Endothelial cell of umbilical vein (primary cell): Measurements from ENCODE around the gene DOCK1. TPM values are rescaled to one million over a fixed set of nuclear protein-coding genes. Genes with fewer than 3 reads are reported as not detected.

Source experiments
- BruUV-seq: library from RNA; stranded (reverse); fragments of 400-500 nt; replicated peaks from 2 replicates; lab custom pipeline; 2021; lab: Mats Ljungman, UMichigan
- CTCF ChIA-PET: fragments of 300-600, 350-600 bp; sonication (Branson Sonifier 250); formaldehyde crosslinking; loops from one replicate; lab custom pipeline; 2021; ENCODE audit warnings: antibody characterized with exemption, inconsistent platforms; lab: Charles Lee
- POLR2A ChIA-PET: fragments of 300-600, 350-600 bp; sonication (Branson Sonifier 250); formaldehyde crosslinking; loops from one replicate; lab custom pipeline; 2021; ENCODE audit warnings: antibody characterized with exemption, inconsistent platforms; lab: Charles Lee
- DNase-seq: peaks from one replicate; pipeline ENCODE4 v3.0.0-alpha.2; 2011; ENCODE audit warnings: low read depth, low spot score
- FAIRE-seq: peaks from 2 replicates; lab custom pipeline; 2011; peaks lifted over from hg19 to GRCh38; lab: Jason Lieb, UNC
- H2AFZ ChIP-seq: 2 replicates; pipeline ENCODE4 v1.6.0; 2012; ENCODE audit warnings: low read depth, low read length, control low read depth, inconsistent platforms
- H3K27ac ChIP-seq: 2 replicates; pipeline ENCODE4 v1.5.1; 2011; ENCODE audit warnings: low read depth, mild to moderate bottlenecking, control low read depth, low read length, moderate library complexity; ENCODE audit not compliant: insufficient read depth
- H3K27me3 ChIP-seq, 2 experiments: 2 replicates each; pipeline versions ENCODE4 v1.6.0 to v1.6.1; 2011; ENCODE audit warnings: low read length in 2 of 2, mixed read lengths in 1 of 2; ENCODE audit not compliant: control insufficient read depth in 2 of 2, insufficient read depth in 2 of 2
- H3K36me3 ChIP-seq, 2 experiments: 2 replicates in 1 of 2; 3 replicates in 1 of 2; pipeline ENCODE4 v1.5.1; 2011; ENCODE audit warnings: low read length in 2 of 2, mild to moderate bottlenecking in 1 of 2, moderate library complexity in 1 of 2; ENCODE audit not compliant: control insufficient read depth in 2 of 2, insufficient read depth in 2 of 2; ENCODE audit errors: extremely low read depth in 1 of 2
- H3K4me1 ChIP-seq: 3 replicates; pipeline ENCODE4 v1.5.1; 2011; ENCODE audit warnings: mild to moderate bottlenecking, low read length; ENCODE audit not compliant: control insufficient read depth, insufficient read depth; ENCODE audit errors: extremely low read depth
- H3K4me2 ChIP-seq: 2 replicates; pipeline ENCODE4 v1.6.1; 2011; ENCODE audit warnings: low read length, control low read depth, mixed read lengths; ENCODE audit not compliant: insufficient read depth
- H3K4me3 ChIP-seq, 3 experiments: fragments of 200-600 bp in 1 of 3; sonication (generic), shearing (Covaris generic) in 1 of 3; replicated peaks in 1 of 3; 2 replicates each; pipeline ENCODE4 v1.5.1; 2011 to 2016; ENCODE audit warnings: control low read depth in 3 of 3, low read length in 3 of 3, mild to moderate bottlenecking in 2 of 3, inconsistent platforms in 1 of 3, low read depth in 1 of 3, moderate library complexity in 1 of 3; ENCODE audit not compliant: insufficient read depth in 1 of 3
- H3K79me2 ChIP-seq: 2 replicates; pipeline ENCODE4 v1.6.0; 2012; ENCODE audit warnings: low read length, inconsistent platforms; ENCODE audit not compliant: control insufficient read depth, insufficient read depth
- H3K9ac ChIP-seq: replicated peaks from 2 replicates; pipeline ENCODE3; 2011; ENCODE audit warnings: low read length, control low read depth; ENCODE audit not compliant: insufficient read depth; ENCODE audit errors: extremely low read depth
- H3K9me1 ChIP-seq: replicated peaks from 3 replicates; pipeline ENCODE4 v1.6.0; 2011; ENCODE audit warnings: mild to moderate bottlenecking, low read length; ENCODE audit not compliant: control insufficient read depth, insufficient read depth; ENCODE audit errors: extremely low read depth
- H3K9me3 ChIP-seq: replicated peaks from 2 replicates; pipeline ENCODE4 v1.5.1; 2012; ENCODE audit warnings: low read length, inconsistent platforms; ENCODE audit not compliant: control insufficient read depth, insufficient read depth
- H4K20me1 ChIP-seq: replicated peaks from 2 replicates; pipeline ENCODE3; 2011; ENCODE audit warnings: mild to moderate bottlenecking, low read length; ENCODE audit not compliant: control insufficient read depth, insufficient read depth; ENCODE audit errors: extremely low read depth
- EZH2 ChIP-seq: IDR thresholded peaks from 2 replicates; pipeline ENCODE4 v1.6.1; 2012; ENCODE audit warnings: borderline replicate concordance, low read depth, mild to moderate bottlenecking, moderate library complexity, low read length, inconsistent platforms; ENCODE audit not compliant: severe bottlenecking
- FOS ChIP-seq: IDR thresholded peaks from 2 replicates; pipeline ENCODE4 v1.6.1; 2011; ENCODE audit warnings: mild to moderate bottlenecking, low read length, moderate library complexity, borderline replicate concordance; ENCODE audit not compliant: insufficient read depth
- GATA2 ChIP-seq: IDR thresholded peaks from 2 replicates; pipeline ENCODE4 v1.7.0; 2011; ENCODE audit warnings: low read depth, mild to moderate bottlenecking, moderate library complexity, mixed read lengths, low read length; ENCODE audit not compliant: insufficient read length, insufficient read depth
- JUN ChIP-seq: IDR thresholded peaks from 2 replicates; pipeline ENCODE4 v1.6.1; 2011; ENCODE audit warnings: borderline replicate concordance, low read depth; ENCODE audit not compliant: insufficient read length, insufficient read depth
- MYC ChIP-seq: IDR thresholded peaks from one replicate; pipeline ENCODE4 v1.6.1; 2011; ENCODE audit warnings: mild to moderate bottlenecking, low read depth, low read length
- POLR2A ChIP-seq: IDR thresholded peaks from 2 replicates; pipeline ENCODE4 v1.6.1; 2012; ENCODE audit warnings: low read depth, mild to moderate bottlenecking, control low read depth, low read length
- POLR2AphosphoS5 ChIP-seq: IDR thresholded peaks from 2 replicates; pipeline ENCODE4 v1.6.1; 2012; ENCODE audit warnings: low read depth, mild to moderate bottlenecking, control low read depth, low read length, moderate library complexity; ENCODE audit not compliant: insufficient read depth
- dilution Hi-C: fragments of 300-500 bp; cut with MboI; formaldehyde crosslinking; loops from one replicate; pipeline ENCODE4 v1.15.0; 2019; ENCODE audit warnings: low sequenced_read_pairs; ENCODE audit not compliant: extremely low pct_ligation_motif_present
- intact Hi-C: fragments of 100-400 bp; cut with micrococcal nuclease; formaldehyde crosslinking; loops from one replicate; pipeline ENCODE4 v1.10.0; 2022
- polyA plus RNA-seq, 4 experiments: library from polyadenylated mRNA; depleted of rRNA in 3 of 4; stranded (reverse) in 3 of 4; unstranded in 1 of 4; fragments of >200 nt; gene quantifications; 2 replicates each; pipeline versions ENCODE4 v1.2.1 to v1.2.3, GENCODE V29; 2011 to 2012; ENCODE audit warnings: missing spikeins in 1 of 4
- total RNA-seq: library from RNA; stranded (reverse); gene quantifications from 2 replicates; pipeline ENCODE4 v1.2.3, GENCODE V29; 2021
- TF ChIP-seq, protein P1 (sequence below): IDR thresholded peaks from 2 replicates; pipeline ENCODE4 v1.6.1; 2011; ENCODE audit not compliant: insufficient read depth, insufficient read length
- TF ChIP-seq, protein P2 (sequence below), 2 donors: IDR thresholded peaks; 1 replicate in 1 of 2; 2 replicates in 1 of 2; pipeline ENCODE4 v1.5.1; 2011; ENCODE audit warnings: low read length in 2 of 2, mild to moderate bottlenecking in 2 of 2, moderate library complexity in 2 of 2, control low read depth in 1 of 2, inconsistent platforms in 1 of 2, low read depth in 1 of 2; ENCODE audit not compliant: insufficient read depth in 1 of 2; ENCODE audit errors: extremely low read depth in 1 of 2

DOCK1 gene
- total and polyA plus RNA-seq, 2 donors (not counting 3 experiments of a cell fraction or from before 2014, with no cell fraction given) = 22.5 to 83.1 TPM

DNA sequence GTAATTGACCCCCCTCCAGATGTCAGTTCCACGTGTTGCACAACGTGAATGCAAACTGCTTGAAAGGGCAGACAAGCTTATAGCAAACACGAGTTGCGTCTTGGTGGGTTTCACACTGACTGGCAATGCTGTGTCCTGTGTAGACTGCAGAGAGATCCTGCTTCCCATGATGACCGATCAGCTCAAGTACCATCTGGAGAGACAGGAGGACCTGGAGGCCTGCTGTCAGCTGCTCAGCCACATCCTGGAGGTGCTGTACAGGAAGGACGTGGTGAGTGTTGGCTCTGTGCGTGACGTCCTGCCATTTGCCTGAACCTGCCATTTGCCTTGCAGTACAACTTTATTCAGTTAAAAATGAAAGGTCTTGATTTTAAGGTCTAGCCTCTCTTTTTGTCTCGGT is 220.1 kb downstream of the DOCK1 start:
- DNase-seq (no peak), FAIRE-seq (no peak)
- Histone ChIP-seq H3K36me3 (peaks cover 2 to 11% of the 10 kb centered on the region in 2 experiments), H3K79me2 (no peaks in the 10 kb centered on the region), H3K4me1 (no peaks in the 10 kb centered on the region), H3K27ac (no peak overlapping the region), H3K9ac (no peak overlapping the region), H3K4me2 (no peak overlapping the region), H3K9me3 (no peaks in the 10 kb centered on the region), H2AFZ (no peak overlapping the region), H3K27me3 (no peaks in the 10 kb centered on the region), H3K4me3 (no peak overlapping the region), H3K9me1 (no peaks in the 10 kb centered on the region), H4K20me1 (peaks cover 2% of the 10 kb centered on the region)
- no TSS peak for BruUV-seq
- ChIA-PET POLR2A (no interaction called here), CTCF (no interaction called here)
- TF ChIP-seq GATA2 (no peak), POLR2AphosphoS5 (no peak), MYC (no peak), EZH2 (no peak), POLR2A (no peak), FOS (no peak), JUN (no peak)
- TF ChIP-seq, protein P1, sequence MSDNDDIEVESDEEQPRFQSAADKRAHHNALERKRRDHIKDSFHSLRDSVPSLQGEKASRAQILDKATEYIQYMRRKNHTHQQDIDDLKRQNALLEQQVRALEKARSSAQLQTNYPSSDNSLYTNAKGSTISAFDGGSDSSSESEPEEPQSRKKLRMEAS = no peak
- TF ChIP-seq, protein P2, sequence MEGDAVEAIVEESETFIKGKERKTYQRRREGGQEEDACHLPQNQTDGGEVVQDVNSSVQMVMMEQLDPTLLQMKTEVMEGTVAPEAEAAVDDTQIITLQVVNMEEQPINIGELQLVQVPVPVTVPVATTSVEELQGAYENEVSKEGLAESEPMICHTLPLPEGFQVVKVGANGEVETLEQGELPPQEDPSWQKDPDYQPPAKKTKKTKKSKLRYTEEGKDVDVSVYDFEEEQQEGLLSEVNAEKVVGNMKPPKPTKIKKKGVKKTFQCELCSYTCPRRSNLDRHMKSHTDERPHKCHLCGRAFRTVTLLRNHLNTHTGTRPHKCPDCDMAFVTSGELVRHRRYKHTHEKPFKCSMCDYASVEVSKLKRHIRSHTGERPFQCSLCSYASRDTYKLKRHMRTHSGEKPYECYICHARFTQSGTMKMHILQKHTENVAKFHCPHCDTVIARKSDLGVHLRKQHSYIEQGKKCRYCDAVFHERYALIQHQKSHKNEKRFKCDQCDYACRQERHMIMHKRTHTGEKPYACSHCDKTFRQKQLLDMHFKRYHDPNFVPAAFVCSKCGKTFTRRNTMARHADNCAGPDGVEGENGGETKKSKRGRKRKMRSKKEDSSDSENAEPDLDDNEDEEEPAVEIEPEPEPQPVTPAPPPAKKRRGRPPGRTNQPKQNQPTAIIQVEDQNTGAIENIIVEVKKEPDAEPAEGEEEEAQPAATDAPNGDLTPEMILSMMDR (IDR thresholded peaks at IDR 0.05; ENCODE audit: extremely low read depth in 1 of 2, insufficient read depth in 1 of 2, low read depth in 1 of 2, low read length in 2 of 2) = no peak
- dilution Hi-C loops (no loop called here), intact Hi-C loops (no loop called here)
